SK-N-SH (cell line): ENCODE measurements around the gene TBC1D2. TPM values are rescaled to one million over a fixed set of nuclear protein-coding genes. Genes with fewer than 3 reads are reported as not detected.

Source experiments
- CTCF ChIA-PET: fragments of 300-600, 350-600 bp; formaldehyde crosslinking; extraction: SDS; loops from one replicate; lab custom pipeline; 2021; lab: Yijun Ruan, JAX
- POLR2A ChIA-PET: fragments of 350-600 bp; sonication (Branson Sonifier 250); formaldehyde crosslinking; extraction: SDS; loops from one replicate; lab custom pipeline; 2020; ENCODE audit warnings: antibody characterized with exemption, inconsistent platforms; lab: Yijun Ruan, JAX
- DNase-seq: peaks from one replicate; pipeline ENCODE4 v3.0.0; 2012
- H2AFZ ChIP-seq: fragments of 200-600 bp; sonication (generic); 2 replicates; pipeline ENCODE4 v1.8.1; 2016; ENCODE audit warnings: antibody characterized with exemption, mild to moderate bottlenecking, low read depth
- H3F3A ChIP-seq: fragments of 200-600 bp; sonication (generic); replicated peaks from 2 replicates; pipeline ENCODE3; 2016; ENCODE audit warnings: antibody characterized with exemption, mild to moderate bottlenecking; ENCODE audit not compliant: insufficient read depth
- H3K27ac ChIP-seq, 2 experiments: fragments of 200-500 bp in 1 of 2; fragments of 200-600 bp in 1 of 2; sonication (Bioruptor generic) in 1 of 2; sonication (generic), shearing (Covaris generic) in 1 of 2; 2 replicates each; pipeline versions ENCODE4 v1.5.1 to v1.6.1; 2014 to 2016; ENCODE audit warnings: low read depth in 2 of 2, inconsistent platforms in 1 of 2, low read length in 1 of 2, mild to moderate bottlenecking in 1 of 2, mixed read lengths in 1 of 2
- H3K27me3 ChIP-seq: fragments of 200-600 bp; sonication (generic), shearing (Covaris generic); 2 replicates; pipeline ENCODE4 v1.6.1; 2016; ENCODE audit warnings: mixed run types; ENCODE audit not compliant: insufficient read depth
- H3K36me3 ChIP-seq, 2 experiments: fragments of 200-500 bp in 1 of 2; fragments of 200-600 bp in 1 of 2; sonication (Bioruptor generic) in 1 of 2; sonication (generic) in 1 of 2; replicated peaks in 1 of 2; 2 replicates each; pipeline versions ENCODE3 to v1.5.1; 2014 to 2016; ENCODE audit warnings: low read length in 1 of 2, mild to moderate bottlenecking in 1 of 2; ENCODE audit not compliant: insufficient read depth in 2 of 2, control insufficient read depth in 1 of 2
- H3K4me1 ChIP-seq, 2 experiments: fragments of 200-500 bp in 1 of 2; fragments of 200-600 bp in 1 of 2; sonication (Bioruptor generic) in 1 of 2; sonication (generic), shearing (Covaris generic) in 1 of 2; 2 replicates each; pipeline versions ENCODE4 v1.5.1 to v1.6.1; 2014 to 2016; ENCODE audit warnings: low read depth in 1 of 2, low read length in 1 of 2, mixed run types in 1 of 2; ENCODE audit not compliant: insufficient read depth in 2 of 2, control insufficient read depth in 1 of 2
- H3K4me2 ChIP-seq: fragments of 200-600 bp; sonication (generic), shearing (Covaris generic); 2 replicates; pipeline ENCODE4 v1.6.1; 2017; ENCODE audit warnings: mixed run types
- H3K4me3 ChIP-seq, 2 experiments: fragments of 200-500 bp in 1 of 2; fragments of 200-600 bp in 1 of 2; sonication (Bioruptor generic) in 1 of 2; sonication (generic), shearing (Covaris generic) in 1 of 2; 2 replicates each; pipeline versions ENCODE4 v1.5.1 to v1.8.1; 2014 to 2016; ENCODE audit warnings: low read depth in 2 of 2, inconsistent platforms in 1 of 2, low read length in 1 of 2, mild to moderate bottlenecking in 1 of 2, mixed read lengths in 1 of 2, moderate library complexity in 1 of 2
- H3K79me2 ChIP-seq: fragments of 200-600 bp; sonication (generic); 2 replicates; pipeline ENCODE4 v1.8.1; 2017; ENCODE audit warnings: mild to moderate bottlenecking; ENCODE audit not compliant: insufficient read depth
- H3K9ac ChIP-seq: fragments of 200-600 bp; sonication (generic); 2 replicates; pipeline ENCODE4 v1.6.1; 2017; ENCODE audit warnings: mixed run types
- H3K9me2 ChIP-seq: fragments of 200-600 bp; sonication (generic); 2 replicates; pipeline ENCODE4 v1.6.1; 2017; ENCODE audit warnings: mixed run types
- H3K9me3 ChIP-seq: fragments of 200-600 bp; sonication (generic); 2 replicates; pipeline ENCODE4 v1.6.1; 2017; ENCODE audit warnings: mixed run types, mild to moderate bottlenecking, moderate library complexity
- H4K20me1 ChIP-seq: fragments of 200-600 bp; sonication (generic); 2 replicates; pipeline ENCODE4 v1.6.1; 2017; ENCODE audit warnings: mild to moderate bottlenecking, mixed run types; ENCODE audit not compliant: insufficient read depth
- ELF1 ChIP-seq: IDR thresholded peaks from 2 replicates; pipeline ENCODE4 v1.4.0; 2012
- EZH2phosphoT487 ChIP-seq: fragments of 200-600 bp; sonication (generic); IDR thresholded peaks from 2 replicates; pipeline ENCODE4 v1.6.1; 2017; ENCODE audit warnings: low read depth, mixed run types, mild to moderate bottlenecking, antibody characterized with exemption, moderate library complexity, borderline replicate concordance
- FOSL2 ChIP-seq: IDR thresholded peaks from 2 replicates; pipeline ENCODE4 v1.4.0; 2012; ENCODE audit warnings: low read depth, mild to moderate bottlenecking, moderate library complexity, borderline replicate concordance
- FOXJ3 ChIP-seq: sonication (generic); formaldehyde crosslinking; IDR thresholded peaks from 2 replicates; pipeline ENCODE4 v1.5.1; 2020; ENCODE audit warnings: mild to moderate bottlenecking, missing genetic modification reagents
- FOXM1 ChIP-seq: IDR thresholded peaks from 2 replicates; pipeline ENCODE4 v1.4.0; 2012; ENCODE audit warnings: low read depth, mild to moderate bottlenecking
- IRF3 ChIP-seq: fragments of 150-350 bp; IDR thresholded peaks from 2 replicates; pipeline ENCODE4 v1.6.1; 2016; ENCODE audit warnings: mild to moderate bottlenecking, low read depth, low read length
- JUND ChIP-seq: IDR thresholded peaks from 2 replicates; pipeline ENCODE4 v1.4.0; 2012
- MAX ChIP-seq: IDR thresholded peaks from 2 replicates; pipeline ENCODE4 v1.4.0; 2012; ENCODE audit warnings: low read depth
- MEF2A ChIP-seq: IDR thresholded peaks from 2 replicates; pipeline ENCODE4 v1.4.0; 2012; ENCODE audit warnings: low read depth, borderline replicate concordance
- MXI1 ChIP-seq: IDR thresholded peaks from 2 replicates; pipeline ENCODE4 v1.6.1; 2012; ENCODE audit warnings: mild to moderate bottlenecking, low read depth, low read length, improper control_type of control experiment
- NFIC ChIP-seq: IDR thresholded peaks from 2 replicates; pipeline ENCODE4 v1.4.0; 2012; ENCODE audit warnings: borderline replicate concordance
- RAD21 ChIP-seq: IDR thresholded peaks from 2 replicates; pipeline ENCODE4 v1.6.1; 2012; ENCODE audit warnings: mild to moderate bottlenecking, low read length
- RFX5 ChIP-seq: IDR thresholded peaks from 2 replicates; pipeline ENCODE4 v1.6.1; 2012; ENCODE audit warnings: mild to moderate bottlenecking, improper control_type of control experiment, low read length
- SMC3 ChIP-seq: IDR thresholded peaks from 2 replicates; pipeline ENCODE4 v1.6.1; 2012; ENCODE audit warnings: low read depth, low read length, improper control_type of control experiment
- TAF1 ChIP-seq: IDR thresholded peaks from 2 replicates; pipeline ENCODE4 v1.6.1; 2012; ENCODE audit warnings: low read depth, mild to moderate bottlenecking, low read length, moderate library complexity, borderline replicate concordance
- TCF12 ChIP-seq: IDR thresholded peaks from 2 replicates; pipeline ENCODE4 v1.4.0; 2012
- TEAD4 ChIP-seq: IDR thresholded peaks from 2 replicates; pipeline ENCODE4 v1.4.0; 2012; ENCODE audit warnings: mild to moderate bottlenecking, borderline replicate concordance; ENCODE audit not compliant: insufficient read depth
- USF2 ChIP-seq: fragments of 150-350 bp; IDR thresholded peaks from 2 replicates; pipeline ENCODE4 v1.6.1; 2017; ENCODE audit warnings: antibody characterized with exemption, low read length, low read depth, borderline replicate concordance
- WGBS: methylation state at CpG from one replicate; pipeline ENCODE4 v1.1.6; 2017; ENCODE audit warnings: low lambda C conversion rate; 5-methylcytosine and 5-hydroxymethylcytosine counted together
- polyA plus RNA-seq, 3 experiments: library from polyadenylated mRNA; depleted of rRNA; stranded (reverse); fragments of >200 nt; gene quantifications; 2 replicates each; pipeline ENCODE4 v1.2.3, GENCODE V29; 2012
- TF ChIP-seq, protein P1 (sequence below): IDR thresholded peaks from 2 replicates; pipeline ENCODE4 v1.4.0; 2012; ENCODE audit warnings: low read depth, borderline replicate concordance
- TF ChIP-seq, protein P2 (sequence below): fragments of 200-600 bp; sonication (generic); IDR thresholded peaks from 2 replicates; pipeline ENCODE4 v1.6.1; 2017; ENCODE audit warnings: antibody characterized with exemption, mild to moderate bottlenecking, moderate library complexity

Gene TBC1D2
- polyA plus RNA-seq, 1 of the 3 experiments (the other 2 are of a cell fraction), result 5.6 TPM

DNA sequence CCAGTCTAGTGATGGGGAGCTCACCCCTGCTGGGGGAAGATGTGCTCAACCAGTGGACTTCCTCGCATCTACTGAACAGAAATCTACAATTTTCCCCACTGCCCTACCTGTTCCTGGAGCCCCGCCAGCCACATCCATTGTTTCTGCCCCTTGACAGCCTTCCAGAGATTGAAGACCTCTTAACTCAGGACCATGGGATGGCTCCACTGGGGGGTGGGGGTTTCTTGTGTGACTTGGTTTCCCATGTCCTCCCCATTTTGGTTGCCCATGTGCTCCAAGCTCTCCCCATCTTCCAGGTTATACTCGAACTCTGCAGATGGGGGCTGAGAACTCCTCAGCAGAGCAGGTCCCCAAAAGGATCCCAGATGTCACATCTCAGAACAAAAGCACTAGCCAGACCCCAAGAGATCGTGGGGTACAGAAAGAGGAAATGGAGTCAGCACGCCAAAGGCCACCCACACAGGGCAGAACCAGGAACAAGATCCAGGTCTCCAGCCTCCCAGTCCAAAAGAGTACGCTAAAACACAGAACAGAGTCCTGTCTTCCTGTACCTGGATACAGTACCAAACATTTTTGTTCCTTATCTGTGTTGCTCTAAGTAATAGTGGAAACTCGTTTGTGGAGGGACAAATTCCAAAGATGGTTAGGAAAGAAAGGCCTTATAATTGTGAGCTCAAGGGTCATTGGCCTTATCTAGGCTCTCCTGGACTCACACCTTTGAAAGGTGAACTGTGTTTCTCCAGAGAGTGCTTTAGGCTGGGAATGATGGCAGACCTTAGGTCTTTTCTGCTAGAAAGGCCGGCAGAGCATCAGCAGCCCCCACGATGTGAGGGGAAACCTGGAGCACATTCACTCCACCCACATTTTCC lies 78.8 kb downstream of the TBC1D2 start:
- 69% methylated on average over 8 of the region's 9 CpGs for WGBS
- CTCF ChIA-PET, result no interaction called here

DNA sequence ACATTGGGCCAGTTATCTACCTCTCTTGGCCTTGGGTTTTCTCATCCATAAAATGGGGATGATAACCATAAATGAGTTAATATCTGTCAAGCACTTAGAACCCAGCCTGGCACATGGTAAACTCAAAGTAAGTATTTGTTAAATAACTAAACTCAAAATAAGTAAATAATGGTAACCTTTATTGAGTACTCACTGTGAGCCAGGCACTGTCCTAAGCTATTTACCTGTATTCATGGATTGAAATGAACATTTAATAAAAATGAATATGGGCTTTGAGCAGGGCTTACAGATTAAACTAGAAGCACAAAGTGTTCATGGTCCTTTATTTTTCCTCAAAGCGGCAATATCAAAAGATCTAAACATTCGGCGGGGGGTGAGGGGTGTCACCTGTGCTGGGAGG lies 79.7 kb downstream of the TBC1D2 start:
- 100% methylated on average over 3 of the region's 3 CpGs for WGBS
- no peak overlapping the region for H3K4me3 ChIP-seq
- no peak for TF ChIP-seq TAF1
- TF ChIP-seq MXI1, result no peak
- no peak for TF ChIP-seq MEF2A
- TF ChIP-seq MAX, result no peak
- no peak for TF ChIP-seq RAD21
- TF ChIP-seq, protein P1, sequence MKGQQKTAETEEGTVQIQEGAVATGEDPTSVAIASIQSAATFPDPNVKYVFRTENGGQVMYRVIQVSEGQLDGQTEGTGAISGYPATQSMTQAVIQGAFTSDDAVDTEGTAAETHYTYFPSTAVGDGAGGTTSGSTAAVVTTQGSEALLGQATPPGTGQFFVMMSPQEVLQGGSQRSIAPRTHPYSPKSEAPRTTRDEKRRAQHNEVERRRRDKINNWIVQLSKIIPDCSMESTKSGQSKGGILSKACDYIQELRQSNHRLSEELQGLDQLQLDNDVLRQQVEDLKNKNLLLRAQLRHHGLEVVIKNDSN, result no peak
- no peak for TF ChIP-seq TEAD4
- TF ChIP-seq FOSL2, result no peak
- TF ChIP-seq FOXJ3 (CRISPR knock-in tag), result no peak
- TF ChIP-seq, protein P2, sequence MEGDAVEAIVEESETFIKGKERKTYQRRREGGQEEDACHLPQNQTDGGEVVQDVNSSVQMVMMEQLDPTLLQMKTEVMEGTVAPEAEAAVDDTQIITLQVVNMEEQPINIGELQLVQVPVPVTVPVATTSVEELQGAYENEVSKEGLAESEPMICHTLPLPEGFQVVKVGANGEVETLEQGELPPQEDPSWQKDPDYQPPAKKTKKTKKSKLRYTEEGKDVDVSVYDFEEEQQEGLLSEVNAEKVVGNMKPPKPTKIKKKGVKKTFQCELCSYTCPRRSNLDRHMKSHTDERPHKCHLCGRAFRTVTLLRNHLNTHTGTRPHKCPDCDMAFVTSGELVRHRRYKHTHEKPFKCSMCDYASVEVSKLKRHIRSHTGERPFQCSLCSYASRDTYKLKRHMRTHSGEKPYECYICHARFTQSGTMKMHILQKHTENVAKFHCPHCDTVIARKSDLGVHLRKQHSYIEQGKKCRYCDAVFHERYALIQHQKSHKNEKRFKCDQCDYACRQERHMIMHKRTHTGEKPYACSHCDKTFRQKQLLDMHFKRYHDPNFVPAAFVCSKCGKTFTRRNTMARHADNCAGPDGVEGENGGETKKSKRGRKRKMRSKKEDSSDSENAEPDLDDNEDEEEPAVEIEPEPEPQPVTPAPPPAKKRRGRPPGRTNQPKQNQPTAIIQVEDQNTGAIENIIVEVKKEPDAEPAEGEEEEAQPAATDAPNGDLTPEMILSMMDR, result no peak
- no peak for TF ChIP-seq RFX5
- TF ChIP-seq ELF1, result no peak
- TF ChIP-seq IRF3, result no peak
- TF ChIP-seq FOXM1, result no peak
- no peak for TF ChIP-seq NFIC
- TF ChIP-seq EZH2phosphoT487, result no peak
- no peak for TF ChIP-seq USF2
- no peak for TF ChIP-seq TCF12

More for the DNA sequence above, 78.8 kb downstream of the TBC1D2 start:
- Histone ChIP-seq H3K4me2 (no peak overlapping the region), H4K20me1 (no peaks in the 10 kb centered on the region), H3K9me3 (no peaks in the 10 kb centered on the region), H3K9me2 (no peaks in the 10 kb centered on the region), H3K79me2 (no peaks in the 10 kb centered on the region), H3K36me3 (no peaks in the 10 kb centered on the region), H3K4me3 (no peak overlapping the region), H3K4me1 (peaks cover 0 to 12% of the 10 kb centered on the region in 2 experiments; a peak in 1 of 4 replicates), H3K27ac (no peak overlapping the region), H3K9ac (no peak overlapping the region)
- POLR2A ChIA-PET, result no interaction called here
- DNase-seq, result no peak
- TF ChIP-seq IRF3 (no peak), JUND (no peak), TCF12 (no peak), SMC3 (no peak)
- TF ChIP-seq, all 33 proteins: peak for 0
- Histone ChIP-seq H3F3A (no peaks in the 10 kb centered on the region), H2AFZ (no peak overlapping the region), H3K27me3 (no peaks in the 10 kb centered on the region)

More for the DNA sequence above, 79.7 kb downstream of the TBC1D2 start:
- H2AFZ ChIP-seq, result no peak overlapping the region
- H3F3A ChIP-seq, result no peaks in the 10 kb centered on the region
- no peaks in the 10 kb centered on the region for H3K79me2 ChIP-seq
- no peak overlapping the region for H3K27ac ChIP-seq
- no peak overlapping the region for H3K9ac ChIP-seq
- DNase-seq, result no peak
- no peaks in the 10 kb centered on the region for H3K9me3 ChIP-seq
- H3K4me1 ChIP-seq, result peaks cover 0 to 18% of the 10 kb centered on the region in 2 experiments; a peak in 1 of 4 replicates
- ChIA-PET CTCF (no interaction called here), POLR2A (no interaction called here)
- no peaks in the 10 kb centered on the region for H3K9me2 ChIP-seq
- H4K20me1 ChIP-seq, result no peaks in the 10 kb centered on the region
- H3K27me3 ChIP-seq, result no peaks in the 10 kb centered on the region
- H3K4me2 ChIP-seq, result no peak overlapping the region
- no peaks in the 10 kb centered on the region for H3K36me3 ChIP-seq
